HG02852 (cell line): ENCODE data around the gene REEP1.

Experiments used
- ATAC-seq: cut with Tn5 transposase; IDR thresholded peaks from one replicate; pipeline ENCODE4 v1.9.1; 2021; ENCODE audit warnings: mild to moderate bottlenecking, moderate library complexity; ENCODE audit not compliant: unreplicated experiment

The REEP1 gene

GRCh38 chr2:86226636-86227520 lies 110.5 kb downstream of the REEP1 start:
- ATAC-seq = no peak

GRCh38 chr2:86226070-86226469 lies 111.4 kb downstream of the REEP1 start:
- no peak for ATAC-seq

- ATAC-seq = peak; percentile 64
These were observed 111.8 kb downstream of the REEP1 start for GRCh38 chr2:86225581-86225980.

DNA sequence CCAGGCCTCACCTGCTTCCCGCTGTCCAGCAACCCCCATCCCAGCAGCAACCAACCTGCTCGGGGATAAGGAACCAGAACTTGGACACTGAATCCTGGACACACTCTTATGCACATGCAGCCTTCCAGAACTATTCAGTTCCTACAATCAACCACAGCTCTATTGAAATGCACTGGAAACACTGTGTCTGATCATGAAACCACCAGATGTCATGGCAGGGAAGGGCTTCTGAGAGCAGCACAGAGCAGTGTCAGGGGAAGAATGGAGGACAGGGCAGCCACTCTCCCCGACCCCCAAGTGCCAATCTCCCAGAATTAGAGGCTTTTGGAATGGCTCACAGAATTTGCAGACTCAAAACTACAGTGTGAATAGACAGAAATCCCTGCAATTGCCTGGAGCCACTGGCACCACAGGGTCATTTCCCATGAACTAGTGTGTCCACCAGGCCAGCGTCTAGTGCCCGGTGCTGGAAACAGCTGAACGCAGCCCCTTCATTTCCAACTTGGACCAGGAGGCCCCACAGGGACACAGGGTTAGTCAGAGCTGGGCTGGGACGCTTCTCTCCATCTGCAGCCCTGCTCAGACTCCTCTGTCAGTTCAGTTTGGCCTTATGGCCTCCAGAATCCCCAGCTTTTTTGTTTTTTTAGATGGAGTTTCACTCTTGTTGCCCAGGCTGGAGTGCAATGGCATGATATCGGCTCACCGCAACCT lies 112.6 kb downstream of the REEP1 start:
- no peak for ATAC-seq

- no peak for ATAC-seq
These were observed 113.4 kb downstream of the REEP1 start for GRCh38 chr2:86223927-86224560.

DNA sequence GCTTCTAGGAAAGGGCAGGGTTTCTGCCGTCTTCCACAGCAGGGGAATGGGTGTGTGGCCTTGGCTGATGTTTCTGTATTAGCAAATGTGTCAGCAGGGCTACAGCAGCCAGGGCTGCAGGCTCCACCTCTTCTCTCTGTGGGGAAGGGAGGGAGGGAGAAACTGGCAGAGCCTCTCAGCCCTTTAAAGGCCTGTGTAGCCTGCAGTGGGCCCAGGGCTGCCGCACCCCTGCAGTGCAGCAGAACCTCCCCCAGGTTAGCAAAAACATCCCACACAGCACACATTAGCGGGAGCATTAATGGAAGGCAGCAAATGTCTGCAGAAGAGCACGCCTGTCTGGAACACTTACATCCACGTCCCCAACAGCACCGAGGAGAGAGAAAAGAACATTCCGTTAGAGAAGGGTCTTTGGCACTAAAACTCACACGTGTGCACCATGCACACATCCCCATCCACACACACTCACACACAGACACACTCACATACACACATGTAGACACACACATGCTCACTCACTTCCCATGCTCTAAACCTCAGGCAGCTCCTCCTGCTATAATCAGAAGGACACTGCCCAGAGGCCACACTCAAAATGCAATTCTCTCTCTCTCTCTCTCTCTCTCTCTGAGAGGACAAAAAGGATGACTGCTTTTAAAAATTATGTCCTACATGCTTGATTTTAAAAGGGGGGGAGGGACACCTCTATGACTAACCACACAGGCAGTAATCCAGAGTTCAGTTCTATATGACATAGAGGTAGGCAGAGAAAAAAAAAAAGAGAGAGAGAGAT lies 114.1 kb downstream of the REEP1 start:
- no peak for ATAC-seq

GRCh38 chr2:86221066-86221684 lies 116.3 kb downstream of the REEP1 start:
- ATAC-seq = no peak

- no peak for ATAC-seq
These were observed 117.5 kb downstream of the REEP1 start for GRCh38 chr2:86219896-86220295.

DNA sequence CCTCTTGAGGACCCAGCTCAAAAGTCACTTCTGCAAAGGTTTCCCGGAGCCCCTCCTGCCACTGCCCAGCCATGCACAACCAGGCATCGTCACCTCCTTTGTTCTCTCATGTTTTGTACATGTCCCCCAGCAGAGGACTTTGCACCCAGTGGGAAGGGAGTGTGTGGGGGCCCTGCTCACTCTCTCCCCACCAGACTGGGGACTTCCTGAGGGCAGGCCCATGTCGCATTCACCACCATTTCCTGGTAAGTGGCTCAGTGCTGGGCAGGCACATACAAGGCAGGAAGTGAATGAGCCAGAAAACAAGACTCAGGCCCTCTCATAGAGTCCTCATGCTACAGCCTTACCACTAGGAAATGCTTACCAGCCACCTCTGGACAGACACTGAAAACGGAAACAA lies 119.3 kb downstream of the REEP1 start:
- no peak for ATAC-seq

DNA sequence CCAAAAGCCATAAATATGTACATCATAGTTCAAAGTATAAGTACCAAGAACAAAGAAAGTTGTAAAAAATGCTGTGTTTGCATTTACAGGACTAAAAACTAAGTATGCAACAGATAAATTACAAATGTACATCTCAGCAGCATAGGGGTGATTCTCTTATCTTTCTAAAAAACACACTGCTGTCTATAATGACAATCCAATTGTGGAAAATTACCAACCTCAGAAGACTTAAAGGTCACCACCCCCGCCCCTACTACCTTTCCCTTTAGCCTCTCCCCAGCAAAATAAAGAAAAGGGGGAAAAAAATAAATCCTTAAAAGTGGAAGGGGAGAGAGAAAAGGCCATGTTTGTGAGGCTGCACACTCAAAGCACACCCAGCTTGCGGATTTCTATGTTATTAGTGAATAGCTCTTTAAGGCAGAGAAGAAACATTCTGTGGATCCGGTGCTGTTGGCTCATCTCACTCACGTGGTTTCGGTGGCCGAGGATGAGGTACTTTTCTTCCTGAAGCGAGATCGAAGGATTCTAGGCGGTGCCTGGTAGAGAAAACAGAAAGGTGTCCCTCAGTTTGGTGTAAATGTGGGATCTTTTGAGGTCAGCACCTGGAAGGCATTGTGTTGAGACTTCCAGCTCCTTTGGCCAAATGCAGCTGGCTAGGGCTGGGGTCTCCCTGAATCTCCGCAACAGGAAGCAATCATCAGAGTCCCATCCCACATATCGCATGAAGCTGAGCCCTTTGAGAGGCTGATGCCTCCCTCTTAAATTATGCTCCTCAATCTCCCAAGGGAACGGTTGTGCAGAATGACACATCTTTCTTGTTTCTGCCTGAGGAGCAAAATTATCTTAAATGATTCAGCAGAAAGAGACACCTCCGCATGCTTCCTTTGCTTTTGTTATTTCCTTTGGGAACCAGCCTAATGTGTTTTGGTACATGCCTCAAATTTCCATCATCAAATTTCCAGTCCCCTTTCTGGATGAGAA lies 120.6 kb downstream of the REEP1 start:
- ATAC-seq = no peak

- no peak for ATAC-seq
These were observed 123.0 kb downstream of the REEP1 start for GRCh38 chr2:86214503-86214832.

GRCh38 chr2:86213699-86214502 lies 123.5 kb downstream of the REEP1 start:
- no peak for ATAC-seq

- ATAC-seq = no peak
These were observed 124.4 kb downstream of the REEP1 start for GRCh38 chr2:86213056-86213455.

GRCh38 chr2:86211796-86212188 lies 125.6 kb downstream of the REEP1 start:
- ATAC-seq = no peak

DNA sequence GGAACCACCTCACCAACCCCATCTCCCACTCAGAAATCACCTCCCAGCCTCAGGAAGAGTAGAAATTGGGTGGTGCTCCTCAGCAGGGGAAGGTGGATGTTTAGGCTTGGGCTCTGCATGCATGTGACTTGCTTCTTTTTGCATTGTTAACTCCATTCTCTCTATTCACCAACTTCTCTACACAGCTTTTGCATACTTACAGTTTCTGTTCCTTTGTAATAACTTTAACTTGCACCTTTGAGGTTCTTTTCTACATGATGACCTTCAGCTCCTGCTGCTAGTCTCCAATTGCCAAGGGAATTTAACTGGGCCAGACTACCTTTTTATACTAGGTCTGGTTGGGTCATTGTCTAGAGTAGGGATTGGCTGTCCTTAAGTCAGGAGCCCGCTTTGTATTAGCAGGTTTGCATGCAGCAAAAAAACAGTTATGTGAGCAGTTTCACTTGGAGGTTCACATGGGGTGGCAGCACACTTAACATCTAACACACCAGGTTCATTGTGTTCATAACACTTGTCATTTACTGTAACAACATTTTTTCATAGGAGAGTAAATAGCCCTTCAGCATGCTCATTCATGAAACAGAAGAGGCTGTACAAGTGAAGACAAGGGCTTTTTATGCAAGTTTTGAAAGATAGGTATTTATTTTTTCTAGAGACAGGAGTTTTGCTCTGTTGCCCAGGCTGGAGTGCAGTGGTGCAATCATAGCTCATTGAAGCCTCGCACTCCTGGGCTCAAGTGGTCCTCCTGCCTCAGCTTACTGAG lies 126.2 kb downstream of the REEP1 start:
- ATAC-seq = peak; percentile 68

DNA sequence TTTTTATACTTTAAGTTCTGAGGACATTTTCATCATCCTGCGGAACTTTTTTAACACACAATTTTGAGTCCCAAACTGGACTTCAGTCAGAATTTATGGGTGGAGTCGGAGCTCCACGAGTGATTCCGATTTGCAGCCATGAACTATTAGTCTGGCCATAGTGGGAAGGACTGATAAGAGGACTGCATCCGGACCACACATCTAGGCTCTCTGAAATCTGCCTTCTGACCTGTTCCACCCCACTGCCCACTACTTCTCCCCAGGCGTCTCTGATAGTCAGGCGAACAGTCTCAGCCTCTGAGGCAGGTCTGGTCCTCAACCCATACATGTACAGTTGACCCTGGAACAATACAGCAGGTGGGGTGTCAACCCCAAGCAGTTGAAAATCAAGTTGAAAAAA lies 133.0 kb downstream of the REEP1 start:
- ATAC-seq = no peak

GRCh38 chr2:86203614-86204013 lies 133.8 kb downstream of the REEP1 start:
- ATAC-seq = no peak

- no peak for ATAC-seq
These were observed 134.7 kb downstream of the REEP1 start for GRCh38 chr2:86202702-86203101.
